DOHH2 (cell line): Measurements from ENCODE around the gene STUB1.

Experiments
- CTCF ChIP-seq: fragments of 200-600 bp; sonication (generic); IDR thresholded peaks from one replicate; pipeline ENCODE4 v1.5.1; 2014; ENCODE audit warnings: antibody characterized with exemption, mild to moderate bottlenecking, low read depth, low read length; ENCODE audit not compliant: poor library complexity, severe bottlenecking
- EZH2phosphoT487 ChIP-seq: fragments of 200-600 bp; sonication (generic); IDR thresholded peaks from 2 replicates; pipeline ENCODE4 v1.6.1; 2017; ENCODE audit warnings: borderline replicate concordance, mild to moderate bottlenecking, antibody characterized with exemption, low read length, moderate library complexity, mixed read lengths

GRCh38 chr16:682493-683395, 2.5 kb downstream of the STUB1 start:
- TF ChIP-seq CTCF, result no peak
- no peak for TF ChIP-seq EZH2phosphoT487
